NCI-H1694 treated with DMSO at 0.1 percent for 48 hours (cell line): Measurements from ENCODE around the gene CFAP92.
"Not testable (repeated sequence)": the region's sequence is repeated elsewhere in the genome, so short reads cannot be mapped to it uniquely, and the experiment has no call there.

ENCODE experiments used
- DNase-seq: peaks from one replicate; lab custom pipeline; 2025; lab: John Stamatoyannopoulos, UW

Gene CFAP92

DNA sequence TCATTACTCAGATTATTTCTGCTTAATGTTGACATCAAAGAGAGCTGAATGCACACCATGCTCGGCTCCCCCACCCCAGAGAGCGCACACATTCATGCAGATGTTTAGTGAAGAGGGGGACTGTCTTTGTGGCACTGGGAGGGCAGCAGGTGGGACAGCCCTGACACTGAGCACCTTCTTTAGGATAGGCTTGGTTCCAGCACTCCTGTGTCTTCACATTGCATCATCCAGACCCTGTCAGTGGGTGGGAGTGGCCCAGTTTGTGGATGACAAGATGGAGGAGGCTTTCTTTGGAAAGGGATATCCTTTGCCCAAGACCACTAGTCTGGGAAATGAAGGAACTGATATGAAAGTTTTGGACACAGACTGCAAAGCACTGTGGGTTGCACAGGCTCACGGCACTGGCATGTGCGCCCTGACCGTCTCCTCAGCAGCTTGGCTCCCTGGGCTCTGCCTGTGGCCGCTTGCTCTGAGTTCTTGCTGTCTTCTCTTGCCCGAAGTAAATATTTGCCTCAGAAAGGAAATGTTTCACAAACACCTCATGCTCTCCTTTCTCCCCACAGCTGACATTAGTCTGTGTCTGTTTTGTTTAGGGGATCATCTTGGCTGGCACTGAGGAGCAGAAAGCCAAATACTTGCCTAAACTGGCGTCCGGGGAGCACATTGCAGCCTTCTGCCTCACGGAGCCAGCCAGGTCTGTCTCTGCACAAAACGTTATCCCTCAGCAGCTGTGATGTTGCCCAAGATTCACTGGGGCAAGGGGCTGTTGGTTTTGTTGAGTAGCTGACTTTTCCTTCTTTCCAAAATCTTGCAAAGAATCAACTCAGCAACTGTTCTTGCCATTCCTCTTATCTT lies 97.8 kb downstream of the CFAP92 start:
- no peak for DNase-seq

DNA sequence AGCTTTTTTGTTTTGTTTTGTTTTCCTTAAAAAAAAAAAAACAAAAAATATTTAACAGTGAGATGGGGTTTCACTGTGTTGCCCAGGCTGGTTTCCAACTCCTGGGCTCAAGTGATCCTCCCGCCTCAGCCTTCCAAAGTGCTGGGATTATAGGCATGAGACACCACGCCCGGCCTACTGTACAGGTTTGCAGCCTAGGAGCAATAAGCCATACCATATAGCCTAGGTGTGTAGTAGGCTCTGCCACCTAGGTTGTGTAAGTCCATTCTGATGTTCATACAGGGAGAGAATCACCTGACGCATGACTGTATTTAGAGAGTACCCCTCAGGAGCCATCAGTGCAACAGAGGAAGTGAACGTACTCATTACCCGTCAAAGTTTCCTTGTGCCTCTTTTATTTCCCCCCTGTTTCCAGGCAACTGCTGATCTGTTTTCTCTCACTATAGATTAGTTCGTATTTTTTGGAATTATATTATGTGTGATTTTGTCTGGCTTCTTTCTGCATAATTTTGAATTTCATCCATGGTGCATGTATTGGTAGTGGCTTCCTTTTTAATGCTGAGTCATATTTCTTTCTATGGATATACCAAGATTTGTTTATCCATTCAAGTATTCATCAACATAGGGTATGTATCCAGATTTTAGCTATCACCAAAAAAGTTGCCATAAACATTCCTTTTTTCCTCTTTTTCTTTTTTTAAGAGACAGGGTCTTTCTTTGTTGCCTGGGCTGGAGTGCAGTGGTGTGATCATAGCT lies 104.6 kb downstream of the CFAP92 start:
- no peak for DNase-seq

DNA sequence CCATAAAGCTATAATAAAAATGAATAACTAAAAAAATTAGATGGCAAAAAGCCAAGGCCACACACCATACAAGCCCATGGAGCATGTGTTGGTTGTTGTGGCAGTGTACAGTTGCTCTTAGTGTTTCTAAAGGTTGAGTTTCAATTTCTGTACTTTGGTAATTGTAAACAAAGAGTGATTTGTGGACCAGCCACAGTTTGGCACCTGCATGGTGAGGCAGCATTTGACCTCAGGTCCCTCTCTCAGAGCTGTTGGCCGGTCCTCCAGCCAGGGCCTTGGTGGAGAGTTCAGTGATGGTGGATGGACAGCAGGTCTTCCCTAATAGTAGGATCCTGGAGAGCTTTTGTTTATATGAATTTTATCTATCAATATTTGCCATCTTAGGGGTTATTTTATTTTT lies 108.9 kb downstream of the CFAP92 start:
- no peak for DNase-seq

DNA sequence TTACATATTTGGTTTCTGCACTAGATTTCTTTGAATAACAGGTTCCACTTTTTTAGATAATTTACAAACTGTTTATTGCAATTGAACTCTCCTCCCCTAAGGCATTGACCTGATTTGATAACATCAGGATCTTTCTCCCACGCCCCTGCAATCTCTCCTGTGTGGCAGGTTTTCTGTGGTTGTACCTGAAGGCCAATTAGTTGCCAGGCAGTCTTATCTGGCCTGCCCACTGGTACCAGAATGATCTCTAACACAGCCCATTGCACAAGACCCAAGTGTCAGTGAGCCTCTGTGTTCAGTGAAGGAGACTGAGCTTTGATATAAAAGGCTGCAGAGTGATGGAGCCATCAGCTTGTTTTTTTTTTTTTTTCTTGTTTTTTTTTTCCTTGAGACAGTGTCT lies 111.2 kb downstream of the CFAP92 start:
- DNase-seq: no peak

DNA sequence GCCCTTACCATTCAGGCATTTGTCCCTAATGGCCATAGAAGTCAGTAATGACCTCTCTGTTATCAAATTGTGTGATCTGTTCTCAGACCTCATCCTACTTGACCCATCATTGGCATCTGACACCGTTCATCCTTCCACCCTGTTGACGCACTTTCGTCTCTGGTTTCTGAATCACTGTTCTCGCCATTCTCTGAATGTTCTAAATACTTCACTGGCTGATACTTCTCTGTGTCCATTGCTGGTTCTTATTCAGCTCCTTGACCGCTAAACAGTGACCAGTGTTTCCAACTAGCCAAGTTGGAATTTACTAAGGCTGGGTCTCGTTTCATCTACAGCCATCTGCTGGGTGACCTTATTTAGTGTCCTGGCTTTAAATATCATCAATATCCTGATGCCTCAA lies 112.3 kb downstream of the CFAP92 start:
- DNase-seq: no peak

DNA sequence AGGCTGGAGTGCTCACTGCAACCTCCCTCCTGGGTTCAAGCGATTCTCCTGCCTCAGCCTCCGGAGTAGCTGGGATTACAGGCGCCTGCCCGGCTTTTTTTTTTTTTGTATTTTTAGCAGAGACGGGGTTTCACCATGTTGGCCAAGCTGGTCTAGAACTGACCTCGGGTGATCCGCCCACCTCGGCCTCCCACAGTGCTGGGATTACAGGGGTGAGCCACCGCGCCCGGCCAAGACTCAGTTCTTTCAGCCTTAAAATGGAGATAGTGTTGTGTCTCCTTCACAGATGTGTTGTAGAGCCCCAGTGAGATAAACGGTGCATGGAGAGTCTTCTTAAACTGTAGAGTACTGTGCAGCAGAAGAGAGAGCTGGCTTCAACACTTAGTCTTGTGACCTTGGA lies 113.4 kb downstream of the CFAP92 start:
- not testable (repeated sequence) for DNase-seq

DNA sequence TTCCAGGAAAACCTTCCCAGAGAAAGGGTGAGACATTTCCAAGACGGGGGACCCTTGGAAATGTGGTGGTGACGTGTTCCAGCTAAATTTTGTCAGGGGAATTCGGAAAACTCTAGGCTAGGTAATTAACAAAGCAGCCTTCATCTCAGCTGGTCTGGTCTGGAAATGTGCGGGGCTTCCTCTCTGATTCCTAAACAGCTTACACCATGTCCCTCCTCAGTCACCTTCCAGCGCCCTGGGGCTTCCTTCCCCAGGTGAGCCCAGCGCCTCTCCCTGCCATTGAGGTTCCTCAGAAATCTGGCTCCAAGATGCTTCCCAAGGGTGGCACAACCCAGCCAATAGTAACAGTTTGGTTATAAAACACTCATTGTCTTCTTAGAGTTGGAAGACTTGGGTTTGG lies 113.9 kb downstream of the CFAP92 start:
- DNase-seq: no peak

DNA sequence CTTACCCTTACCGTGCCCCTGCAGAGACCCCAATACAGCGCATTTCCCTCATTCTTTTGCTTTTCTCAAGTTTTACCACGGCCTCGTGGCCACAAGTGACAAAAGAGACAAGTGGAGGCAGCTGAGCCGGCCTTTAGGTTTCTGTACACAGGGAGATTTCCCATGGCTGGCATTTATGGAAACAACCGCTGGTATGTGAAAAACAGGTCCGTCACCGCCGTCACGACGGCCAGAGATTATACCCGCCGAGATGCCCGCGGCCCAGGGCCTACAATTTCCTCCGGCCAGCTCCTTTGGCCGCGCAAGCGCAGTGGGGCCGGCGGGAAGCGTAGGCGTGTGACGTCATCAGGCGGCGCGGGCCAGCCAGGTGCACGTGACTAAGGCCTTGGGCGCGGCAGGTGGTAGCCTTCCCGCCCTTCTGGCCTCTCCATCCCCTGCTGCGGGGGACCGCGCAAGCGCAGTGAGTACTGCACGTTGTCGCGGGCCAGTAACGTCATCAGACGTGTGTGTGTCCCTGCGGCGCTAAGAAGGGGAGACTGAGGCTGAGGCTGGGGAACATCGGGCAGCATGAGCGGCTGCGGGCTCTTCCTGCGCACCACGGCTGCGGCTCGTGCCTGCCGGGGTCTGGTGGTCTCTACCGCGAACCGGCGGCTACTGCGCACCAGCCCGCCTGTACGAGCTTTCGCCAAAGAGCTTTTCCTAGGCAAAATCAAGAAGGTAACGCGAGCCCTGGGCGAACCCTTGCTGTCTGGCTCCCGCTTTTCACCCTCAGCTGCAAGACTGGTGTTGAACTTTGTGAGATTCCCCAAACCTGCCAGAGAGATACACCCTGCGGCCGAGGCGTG lies 114.5 kb downstream of the CFAP92 start, which contains the start of gene ACAD9:
Gene ACAD9 (plus strand): TSS at position 496 of the 845 bp plus-strand sequence. CDS start 72 bp downstream, at position 568.
- peak; percentile 95 for DNase-seq

DNA sequence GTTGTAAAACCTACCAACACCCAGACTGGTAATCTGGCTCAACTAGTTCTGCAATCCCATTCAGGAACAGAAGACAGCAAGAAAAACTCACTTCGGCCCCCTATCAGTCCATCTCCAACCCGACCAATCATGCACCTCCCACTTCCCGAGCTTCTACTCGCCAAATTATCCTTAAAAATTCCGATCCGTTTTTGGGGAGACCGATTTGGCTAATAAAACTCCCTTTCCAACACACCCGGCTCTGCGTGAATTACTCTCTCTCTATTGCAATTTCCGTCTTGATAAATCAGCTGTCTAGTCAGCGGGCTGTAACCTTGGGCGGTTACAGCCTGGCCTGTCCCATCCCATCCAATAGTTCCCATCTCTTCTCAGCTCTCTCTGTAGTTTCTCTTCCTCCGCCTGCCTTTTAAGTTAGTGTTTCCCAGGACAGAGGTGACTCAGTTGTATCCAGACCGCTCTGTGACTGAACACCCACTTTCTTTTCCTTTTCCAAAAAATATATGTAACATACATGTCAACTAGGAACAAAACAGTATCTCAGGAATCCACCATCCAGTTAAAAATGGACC lies 115.2 kb downstream of the CFAP92 start:
- DNase-seq: peak; percentile 39

DNA sequence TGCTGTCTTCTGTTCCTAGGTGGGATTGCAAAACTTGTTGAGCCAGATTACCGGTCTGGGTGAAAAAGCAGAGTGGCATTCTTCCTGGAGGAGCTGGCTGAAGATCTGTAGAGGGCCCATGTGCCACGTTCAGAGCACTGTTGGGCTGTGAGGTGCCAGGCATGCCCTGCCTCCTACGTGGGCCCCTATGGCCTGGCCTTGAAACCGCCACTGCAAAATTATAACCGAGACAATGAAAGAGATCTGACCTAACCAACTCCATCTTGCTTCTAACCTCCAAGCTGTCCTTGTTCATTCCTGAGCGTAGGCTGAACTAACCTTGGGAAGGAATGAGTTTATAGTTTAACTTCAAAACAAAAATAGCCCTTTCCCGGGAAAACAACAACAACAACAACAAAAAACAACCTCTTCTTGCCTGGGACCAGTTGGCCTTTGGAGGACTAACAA lies 115.8 kb downstream of the CFAP92 start:
- no peak for DNase-seq

DNA sequence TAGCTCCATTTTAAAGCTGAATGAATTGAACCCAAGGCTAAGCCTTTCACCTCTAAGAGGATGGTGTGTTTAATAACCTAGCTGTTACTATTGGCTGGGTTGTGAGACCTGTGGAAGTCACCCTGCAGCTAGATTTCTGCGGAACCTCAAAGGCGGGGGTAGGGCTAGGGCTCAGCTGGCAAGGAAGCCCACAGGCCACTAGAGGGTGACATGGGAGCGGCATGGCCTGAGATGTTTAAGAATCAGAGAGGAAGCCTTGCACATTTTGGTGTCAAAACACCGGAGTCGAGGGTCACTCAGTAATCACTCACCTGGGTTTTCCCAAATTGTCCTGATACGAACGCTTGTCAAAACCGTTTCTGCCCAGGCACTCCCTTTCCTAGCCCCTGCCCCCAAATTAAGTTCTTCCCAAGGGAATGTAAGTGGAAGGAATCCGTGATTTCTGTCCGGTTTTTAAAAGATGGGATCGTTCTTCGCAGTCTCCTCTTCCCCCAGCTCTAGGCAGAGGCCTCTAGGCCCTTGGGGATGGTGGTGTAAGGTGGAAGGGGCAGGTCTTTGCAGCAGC lies 118.2 kb downstream of the CFAP92 start:
- DNase-seq: no peak

DNA sequence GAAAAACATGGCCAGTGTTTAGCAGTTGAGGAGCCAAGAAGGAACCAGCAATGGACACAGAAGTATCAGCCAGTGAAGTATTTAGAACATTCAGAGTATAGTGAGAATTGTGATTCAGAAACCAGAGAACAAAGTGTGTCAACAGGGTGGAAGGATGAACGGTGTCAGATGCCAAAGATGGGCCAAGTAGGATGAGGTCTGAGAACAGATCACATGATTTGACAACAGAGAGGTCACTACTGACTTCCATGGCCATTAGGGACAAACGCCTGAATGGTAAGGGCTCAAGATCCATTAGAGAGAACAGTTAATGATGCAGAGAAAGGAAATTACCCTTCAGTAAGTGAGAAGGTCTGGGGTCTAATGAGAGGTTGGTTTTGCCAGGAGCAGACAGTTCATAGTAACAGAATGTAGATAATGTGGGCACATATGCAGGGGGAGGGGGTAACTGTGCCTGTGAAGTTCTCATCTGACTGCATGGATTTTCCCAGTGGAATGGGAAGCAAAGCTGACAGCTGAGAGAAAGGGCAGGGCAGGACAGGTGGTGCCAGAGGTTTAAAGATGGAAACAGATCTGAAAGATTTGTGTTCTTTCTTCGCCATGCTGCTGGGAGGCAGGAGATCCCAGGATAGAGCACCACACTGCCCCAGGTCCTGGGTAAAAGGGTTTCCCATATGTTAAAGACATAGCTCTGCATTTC lies 119.2 kb downstream of the CFAP92 start:
- DNase-seq: no peak

DNA sequence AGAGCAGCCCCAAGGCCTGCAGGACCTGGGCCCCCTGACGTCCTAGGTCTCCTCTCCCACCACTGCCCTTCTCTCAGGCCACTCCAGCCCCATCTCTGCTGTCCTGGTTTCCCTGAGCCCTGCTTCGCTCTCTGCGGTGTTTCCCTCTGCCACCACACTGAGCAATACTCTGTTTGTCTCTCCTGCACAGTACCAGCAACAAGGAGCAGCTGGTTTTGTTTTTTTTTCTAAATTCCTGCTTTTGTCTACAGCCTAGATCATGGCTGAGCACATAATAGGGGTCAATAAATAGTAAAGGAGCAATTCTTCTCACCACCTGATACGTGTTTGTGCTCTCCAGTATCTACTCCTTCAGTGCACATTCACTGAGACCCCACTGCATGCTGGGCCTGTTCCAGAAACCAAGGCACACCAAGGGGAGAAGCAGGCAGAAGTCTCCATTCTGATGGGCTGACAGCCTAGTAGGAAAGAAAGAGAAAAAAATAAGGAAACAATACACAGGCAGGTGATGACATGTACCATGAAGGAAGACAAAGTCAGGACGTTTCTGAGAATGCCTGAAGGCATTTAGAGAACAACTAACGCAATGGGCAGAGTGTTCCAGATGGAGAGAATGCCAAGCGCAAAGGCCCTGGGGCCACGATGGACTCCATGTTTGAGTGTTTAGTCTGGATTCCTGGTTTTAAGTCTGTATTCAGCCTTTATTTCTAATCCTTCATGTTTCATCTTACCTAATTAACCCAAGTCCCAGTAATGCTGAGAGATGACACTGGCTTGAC lies 120.4 kb downstream of the CFAP92 start:
- DNase-seq: no peak

DNA sequence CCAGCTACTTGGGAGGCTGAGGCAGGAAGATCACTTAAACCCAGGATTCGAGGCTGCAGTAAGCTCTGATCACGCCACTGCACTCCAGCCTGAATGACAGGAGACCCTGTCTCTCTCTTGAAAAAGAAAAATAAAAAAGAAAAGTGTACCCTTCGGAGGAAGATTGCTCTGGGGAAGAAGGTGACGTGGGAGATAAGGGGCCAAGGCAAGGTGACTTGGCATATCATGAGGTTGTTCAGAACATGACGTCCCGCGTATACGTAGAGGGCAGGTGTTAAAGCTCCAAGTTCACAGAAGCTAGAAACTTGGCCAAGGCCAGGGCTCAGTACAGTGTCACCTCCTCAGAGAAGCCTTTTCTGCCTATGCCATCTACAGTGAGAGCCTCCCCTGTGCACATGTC lies 121.1 kb downstream of the CFAP92 start:
- no peak for DNase-seq

DNA sequence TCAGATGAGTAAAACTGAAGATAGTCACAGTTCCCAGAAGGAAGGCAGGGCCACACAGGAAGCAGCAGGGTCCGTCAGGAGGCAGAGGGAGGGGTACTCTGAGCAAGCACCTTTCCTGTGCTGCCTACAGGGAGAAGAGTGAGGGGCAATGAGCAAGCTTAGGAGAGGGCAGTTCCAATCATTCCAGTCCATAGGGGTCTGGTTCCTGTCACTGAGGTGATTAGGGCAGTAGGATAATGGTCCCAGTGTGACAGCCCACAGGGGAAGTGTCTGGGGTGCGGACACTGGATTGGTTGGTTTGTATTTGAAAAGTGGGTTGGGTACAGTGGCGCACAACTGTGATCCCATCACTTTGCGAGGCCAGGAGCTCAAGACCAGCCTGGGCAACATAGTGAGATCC lies 121.6 kb downstream of the CFAP92 start:
- no peak for DNase-seq

DNA sequence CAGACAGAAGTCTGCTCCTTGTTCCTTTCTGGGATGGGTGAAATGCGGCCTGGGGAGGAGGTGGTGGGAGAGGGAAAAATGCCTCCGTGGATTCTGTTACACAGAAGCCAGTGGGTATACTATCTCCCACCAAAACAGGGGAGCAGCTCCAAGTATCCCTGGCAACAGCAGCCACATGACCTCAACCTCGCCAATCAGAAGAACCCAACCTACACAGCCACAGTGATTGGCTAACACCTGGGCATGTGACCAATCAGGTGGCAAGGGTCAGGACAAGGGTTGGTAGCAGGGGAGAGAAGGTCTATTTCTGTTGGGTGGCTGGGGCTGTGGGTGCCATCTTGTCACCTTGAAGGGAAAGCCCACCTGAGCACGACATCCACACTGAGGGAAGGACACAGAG lies 123.5 kb downstream of the CFAP92 start:
- no peak for DNase-seq

DNA sequence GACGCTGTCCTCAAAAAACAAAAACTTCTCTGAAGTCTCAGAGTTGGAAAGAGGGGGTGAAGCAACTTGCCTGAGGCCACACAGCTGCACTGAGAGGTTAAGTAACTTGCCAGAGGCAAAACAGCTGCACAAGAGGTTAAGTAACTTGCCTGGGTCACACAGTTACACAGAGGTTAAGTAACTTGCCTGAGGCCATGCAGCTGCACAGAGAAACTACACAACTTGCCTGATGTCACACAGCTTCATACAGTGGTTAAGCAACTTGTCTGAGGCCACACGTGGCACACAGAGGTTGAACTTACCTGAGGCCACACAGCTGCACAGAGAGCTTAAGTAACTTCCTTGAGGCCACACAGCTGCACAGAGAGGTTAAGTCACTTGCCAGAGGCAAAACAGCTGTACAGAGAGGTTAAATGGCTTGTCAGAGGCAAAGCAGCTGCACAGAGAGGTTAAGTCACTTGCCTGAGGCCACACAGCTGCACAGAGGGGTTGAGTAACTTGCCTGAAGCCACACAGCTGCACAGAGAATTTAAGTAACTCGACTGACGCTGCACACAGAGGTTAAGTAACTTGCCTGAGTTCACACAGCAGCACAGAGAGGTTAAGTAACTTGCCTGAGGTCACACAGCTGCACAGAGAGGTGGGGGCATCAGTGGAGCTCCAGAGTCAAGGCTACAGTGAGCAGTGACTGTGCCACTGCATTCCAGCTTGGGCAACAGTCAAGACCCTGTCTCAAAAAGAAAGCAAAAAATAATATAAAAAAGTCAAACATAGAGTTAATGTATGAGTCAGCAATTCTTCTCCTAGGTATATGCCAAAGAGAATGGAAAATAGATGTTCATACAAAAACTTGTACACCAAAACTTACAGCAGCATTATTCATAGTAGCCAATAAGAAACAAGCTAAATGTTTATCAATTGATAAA lies 126.4 kb downstream of the CFAP92 start:
- no peak for DNase-seq

DNA sequence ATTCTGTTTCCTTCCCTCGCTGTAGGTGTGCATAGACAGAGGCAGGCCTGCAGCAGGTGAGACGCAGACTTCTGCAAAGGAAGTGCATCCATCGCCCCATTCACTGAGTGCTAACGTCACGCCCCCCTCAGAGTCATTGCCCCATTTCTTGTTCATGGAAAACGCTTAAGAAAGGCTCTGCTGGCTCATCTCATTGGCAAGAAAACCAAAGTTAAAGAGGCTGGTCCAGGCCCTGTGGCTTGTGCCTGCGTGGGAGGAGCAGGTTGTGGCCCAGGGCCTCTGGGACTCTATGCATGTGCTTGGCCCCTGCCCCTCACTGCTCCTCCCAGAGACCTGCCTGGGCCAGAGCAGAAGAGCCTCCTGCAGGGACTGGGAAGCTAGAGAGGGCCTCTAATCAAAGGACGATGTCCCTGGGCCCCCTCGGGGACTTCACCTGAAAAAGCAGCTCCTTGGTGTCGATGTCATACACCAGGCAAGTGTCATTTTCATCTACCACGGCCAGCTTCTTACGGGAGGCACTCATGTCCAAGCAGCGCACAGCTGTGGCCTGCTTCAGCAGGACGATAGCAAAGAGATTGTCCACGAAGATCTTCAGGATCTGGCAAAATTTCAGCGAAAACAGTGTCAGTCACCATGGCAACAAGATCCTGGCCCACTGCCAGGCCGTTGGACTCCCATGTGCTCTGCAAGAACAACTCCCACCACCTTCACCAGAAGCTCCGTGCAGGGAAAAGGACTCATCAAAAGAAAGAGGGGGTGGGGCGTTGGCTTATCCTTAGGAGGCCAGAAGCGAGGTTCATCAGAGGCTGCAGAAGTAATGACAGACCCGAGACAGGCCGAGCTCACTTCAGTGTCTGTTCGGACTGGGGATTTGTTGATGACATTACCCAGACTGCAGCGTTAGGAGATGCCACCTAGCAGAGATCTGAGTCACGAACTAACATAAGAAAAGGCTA lies 128.7 kb downstream of the CFAP92 start:
- DNase-seq: not testable (repeated sequence)
